Inflammatory macrophage treated with lipopolysaccharide for 4 hours (primary cell): Measurements from ENCODE around the gene CD96.
A peak's percentile ranks its signal among the peaks of the same experiment; 100 is the strongest.

Experiments
- DNase-seq: peaks from one replicate; pipeline ENCODE4 v3.0.0-alpha.2; 2020

The CD96 gene

GRCh38 chr3:111566844-111567243, 24.8 kb downstream of the CD96 start:
- DNase-seq, result no peak

- no peak for DNase-seq
Measured at GRCh38 chr3:111568355-111568754, 26.4 kb downstream of the CD96 start.

GRCh38 chr3:111568911-111569310, 26.9 kb downstream of the CD96 start:
- DNase-seq, result no peak

GRCh38 chr3:111570404-111571030, 28.5 kb downstream of the CD96 start:
- no peak for DNase-seq

- no peak for DNase-seq
Measured at GRCh38 chr3:111571282-111571681, 29.3 kb downstream of the CD96 start.

GRCh38 chr3:111571907-111572460, 30.0 kb downstream of the CD96 start:
- no peak for DNase-seq

GRCh38 chr3:111577113-111577512, 35.1 kb downstream of the CD96 start:
- DNase-seq, result no peak

GRCh38 chr3:111577798-111578685, 36.0 kb downstream of the CD96 start:
- DNase-seq, result peak; percentile 6

- DNase-seq, result no peak
Measured at GRCh38 chr3:111578867-111579266, 36.9 kb downstream of the CD96 start.

- DNase-seq, result no peak
Measured at GRCh38 chr3:111579495-111579894, 37.5 kb downstream of the CD96 start.

- DNase-seq, result no peak
Measured at GRCh38 chr3:111581403-111582119, 39.6 kb downstream of the CD96 start.

- no peak for DNase-seq
Measured at GRCh38 chr3:111582120-111582474, 40.1 kb downstream of the CD96 start.

- no peak for DNase-seq
Measured at GRCh38 chr3:111584744-111585143, 42.7 kb downstream of the CD96 start.

- DNase-seq, result no peak
Measured at GRCh38 chr3:111585217-111585616, 43.2 kb downstream of the CD96 start.

- DNase-seq, result no peak
Measured at GRCh38 chr3:111588527-111588926, 46.5 kb downstream of the CD96 start.

GRCh38 chr3:111589303-111590142, 47.5 kb downstream of the CD96 start:
- no peak for DNase-seq

GRCh38 chr3:111590143-111590491, 48.1 kb downstream of the CD96 start:
- no peak for DNase-seq

- DNase-seq, result no peak
Measured at GRCh38 chr3:111591555-111591954, 49.6 kb downstream of the CD96 start.

- DNase-seq, result no peak
Measured at GRCh38 chr3:111592143-111592542, 50.1 kb downstream of the CD96 start.

- DNase-seq, result no peak
Measured at GRCh38 chr3:111592936-111593335, 50.9 kb downstream of the CD96 start.

- DNase-seq, result no peak
Measured at GRCh38 chr3:111593666-111594065, 51.7 kb downstream of the CD96 start.

- DNase-seq, result no peak
Measured at GRCh38 chr3:111594205-111594604, 52.2 kb downstream of the CD96 start.

- no peak for DNase-seq
Measured at GRCh38 chr3:111594781-111595180, 52.8 kb downstream of the CD96 start.
